HFF-Myc (cell line): ENCODE measurements around the gene APC2.

ENCODE experiments used
- DNase-seq: peaks from one replicate; pipeline ENCODE4 v3.0.0-alpha.2; 2011; ENCODE audit warnings: low read depth; ENCODE audit errors: extremely low read depth
- H3K4me3 ChIP-seq: replicated peaks from 2 replicates; pipeline ENCODE4 v1.5.1; 2011; ENCODE audit warnings: low read depth, mild to moderate bottlenecking, control low read depth, low read length
- CTCF ChIP-seq: IDR thresholded peaks from 2 replicates; pipeline ENCODE4 v1.5.1; 2012; ENCODE audit warnings: mild to moderate bottlenecking, low read depth, low read length, control low read depth; ENCODE audit errors: missing control alignments

APC2 gene

GRCh38 chr19:1468821-1469254, 18.9 kb downstream of the APC2 start:
- no peak for TF ChIP-seq CTCF
- no peak for DNase-seq
- no peak overlapping the region for H3K4me3 ChIP-seq

- H3K4me3 ChIP-seq: no peak overlapping the region
- no peak for DNase-seq
- TF ChIP-seq CTCF: no peak
Measured at GRCh38 chr19:1469255-1470054, 19.5 kb downstream of the APC2 start.

GRCh38 chr19:1470055-1470304, 20.1 kb downstream of the APC2 start:
- no peak for TF ChIP-seq CTCF
- H3K4me3 ChIP-seq: no peak overlapping the region
- DNase-seq: no peak

GRCh38 chr19:1470305-1471009, 20.5 kb downstream of the APC2 start:
- DNase-seq: no peak
- no peak for TF ChIP-seq CTCF
- no peak overlapping the region for H3K4me3 ChIP-seq

- no peak overlapping the region for H3K4me3 ChIP-seq
- no peak for DNase-seq
- no peak for TF ChIP-seq CTCF
Measured at GRCh38 chr19:1471010-1471514, 21.1 kb downstream of the APC2 start.

- H3K4me3 ChIP-seq: no peak overlapping the region
- DNase-seq: no peak
Measured at GRCh38 chr19:1471515-1472160, 21.7 kb downstream of the APC2 start.

More at GRCh38 chr19:1471515-1472160, 21.7 kb downstream of the APC2 start:
- peak; percentile 21 for TF ChIP-seq CTCF
